HG03108 (cell line): ENCODE results near the gene RUNX2.

Experiments used
- ATAC-seq: cut with Tn5 transposase; IDR thresholded peaks from one replicate; pipeline ENCODE4 v1.9.1; 2021; ENCODE audit warnings: moderate library complexity; ENCODE audit not compliant: unreplicated experiment

The RUNX2 gene

DNA sequence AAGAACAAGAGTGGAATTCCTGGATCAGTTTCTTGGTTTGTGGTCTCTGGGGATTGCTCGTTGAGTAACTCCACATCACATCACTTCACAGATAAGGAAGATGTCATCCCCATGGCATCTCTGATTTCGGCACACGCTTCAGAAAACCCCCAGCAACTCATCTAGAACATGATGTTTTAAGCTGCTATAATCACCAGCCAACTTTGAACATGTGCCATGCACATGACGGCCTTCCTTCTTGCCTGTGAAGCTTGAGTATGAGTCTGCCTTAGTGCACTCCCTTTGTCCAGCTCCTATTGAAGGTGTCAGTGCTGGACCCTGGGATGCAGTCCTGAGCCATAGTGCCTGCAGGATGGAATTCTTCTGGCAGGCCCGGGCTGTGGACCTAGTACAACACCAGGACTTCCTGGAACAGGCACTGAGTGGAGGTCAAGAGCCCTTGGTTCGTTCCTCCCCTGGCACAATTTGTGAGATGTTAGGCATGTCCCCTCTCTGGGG, 281.1 kb downstream of the RUNX2 start:
- no peak for ATAC-seq

DNA sequence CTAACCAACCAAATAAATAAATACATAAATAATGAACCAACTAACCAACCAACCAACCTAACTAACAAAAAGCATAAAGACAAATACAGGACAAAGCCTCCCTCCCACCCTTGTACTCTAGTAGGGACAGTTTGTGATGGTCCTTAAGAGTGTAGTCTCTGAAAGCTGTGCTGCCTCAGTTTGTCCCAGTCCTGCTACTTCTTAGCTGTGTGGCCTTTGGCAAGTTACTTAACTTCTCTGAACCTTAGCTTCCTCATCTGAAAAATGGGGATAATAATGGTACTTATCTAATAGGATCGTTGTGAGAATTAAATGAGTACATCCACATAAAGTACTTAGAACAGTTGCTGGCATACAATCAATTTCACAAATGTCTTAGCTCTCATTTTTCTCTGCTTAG, 282.2 kb downstream of the RUNX2 start:
- no peak for ATAC-seq

DNA sequence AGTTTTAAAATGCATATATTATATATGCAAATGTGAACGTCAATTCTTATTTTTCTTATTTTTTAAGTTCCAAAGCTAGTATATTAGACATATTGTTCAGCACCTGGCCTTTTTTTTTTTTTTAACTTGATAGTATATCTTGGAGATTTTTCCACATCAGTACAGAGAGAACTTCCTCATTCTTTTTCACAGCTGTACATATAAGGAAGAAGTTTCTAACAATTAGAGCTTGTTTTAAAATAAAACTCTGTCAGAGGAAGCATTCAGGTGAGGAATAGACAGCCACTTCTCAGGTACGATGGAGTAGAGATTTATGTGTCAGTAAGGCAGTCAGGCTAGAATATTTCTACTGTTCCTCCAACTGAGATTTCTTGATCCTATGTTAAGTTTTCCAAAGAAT, 282.7 kb downstream of the RUNX2 start:
- ATAC-seq: no peak

DNA sequence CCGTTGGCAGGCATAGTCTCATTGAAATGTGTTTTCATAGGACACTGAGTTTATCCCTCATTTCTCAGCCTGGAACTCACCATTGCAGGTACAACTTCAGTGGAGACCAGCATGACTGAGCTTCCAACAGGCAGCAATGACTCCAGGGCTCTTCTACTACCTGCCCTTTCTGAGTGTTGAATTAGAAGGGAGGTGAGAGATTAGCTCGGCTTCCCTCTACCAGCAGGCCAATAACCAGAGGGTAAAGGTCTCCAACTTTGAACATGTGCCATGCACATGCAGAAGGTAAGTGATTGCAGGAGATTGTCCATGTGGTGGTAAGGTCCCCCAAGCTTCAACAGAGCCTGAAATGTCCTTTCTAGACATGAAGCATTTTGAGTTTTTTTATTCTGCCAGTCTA, 283.4 kb downstream of the RUNX2 start:
- no peak for ATAC-seq

DNA sequence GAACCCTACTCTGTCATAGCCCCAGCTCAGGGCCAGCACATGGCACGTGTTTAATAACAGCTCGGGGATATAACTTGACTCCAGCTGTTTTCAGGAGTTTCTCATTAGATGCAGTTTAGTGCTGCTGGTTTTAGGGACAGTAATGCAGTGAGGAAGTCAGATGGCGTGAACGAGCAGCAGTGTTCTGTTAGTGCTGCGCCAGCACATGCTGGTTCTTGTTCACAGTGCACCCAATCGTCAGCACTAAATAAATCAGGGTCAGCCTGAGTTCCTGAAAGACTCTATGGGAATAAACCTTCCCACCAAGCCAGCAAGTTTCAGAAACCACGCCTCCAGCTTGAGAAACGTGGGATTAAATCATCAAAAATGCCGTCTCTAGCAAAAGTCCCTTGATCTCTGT, 285.5 kb downstream of the RUNX2 start:
- no peak for ATAC-seq

DNA sequence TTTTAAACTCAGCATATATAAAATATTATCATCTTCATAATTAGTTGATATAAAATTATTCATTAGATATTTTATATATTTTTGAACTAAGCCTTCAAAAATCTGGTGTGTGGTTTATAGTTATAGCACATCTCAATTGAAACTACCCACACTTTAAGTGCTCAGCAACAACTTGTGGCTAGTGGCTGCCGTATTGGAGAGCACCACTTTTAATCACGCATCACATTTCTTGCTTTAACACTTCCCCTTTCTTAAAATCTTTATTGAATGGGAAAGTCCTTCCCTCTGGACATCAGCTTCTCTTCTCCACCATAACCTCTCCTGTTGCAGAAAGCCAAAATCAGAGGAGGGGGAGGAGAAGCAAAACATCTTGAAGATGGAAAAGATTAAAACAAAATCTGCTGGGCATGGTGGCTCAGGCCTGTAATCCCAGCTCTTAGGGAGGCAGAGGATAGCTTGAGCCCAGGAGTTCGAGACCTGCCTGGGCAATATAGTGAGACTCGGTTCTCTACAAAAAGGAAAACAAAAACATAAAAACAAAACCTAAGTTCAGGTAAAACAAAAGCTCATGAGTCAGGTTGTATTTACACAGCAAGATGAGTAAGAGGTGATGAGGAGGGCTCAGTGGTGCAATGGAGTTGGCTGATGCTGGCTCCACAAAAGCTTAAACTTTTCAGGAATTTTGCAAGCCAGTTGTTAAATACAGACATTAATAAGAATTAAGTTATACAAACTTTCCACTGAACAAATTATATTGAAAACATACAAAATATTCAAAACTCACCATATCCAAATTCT, 286.6 kb downstream of the RUNX2 start:
- ATAC-seq: no peak

DNA sequence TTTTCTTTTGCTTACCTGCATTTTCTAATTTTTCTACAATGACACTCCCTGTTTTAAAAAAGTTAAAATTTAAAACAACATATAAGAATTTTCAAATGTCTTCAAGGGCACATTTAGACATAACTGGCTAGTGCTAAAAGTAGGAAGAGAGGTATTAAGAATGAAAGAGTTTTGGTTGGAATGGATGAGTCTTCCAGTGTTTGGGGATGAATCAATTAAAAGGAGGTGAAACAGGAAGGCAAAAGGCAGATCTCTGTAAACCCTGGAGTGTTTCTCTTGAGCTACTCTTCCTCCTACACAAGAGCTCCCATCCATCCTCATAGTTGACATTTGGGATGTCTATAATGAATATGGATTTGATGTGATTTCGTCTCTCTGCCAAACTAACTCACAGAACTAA, 288.1 kb downstream of the RUNX2 start:
- ATAC-seq: no peak

DNA sequence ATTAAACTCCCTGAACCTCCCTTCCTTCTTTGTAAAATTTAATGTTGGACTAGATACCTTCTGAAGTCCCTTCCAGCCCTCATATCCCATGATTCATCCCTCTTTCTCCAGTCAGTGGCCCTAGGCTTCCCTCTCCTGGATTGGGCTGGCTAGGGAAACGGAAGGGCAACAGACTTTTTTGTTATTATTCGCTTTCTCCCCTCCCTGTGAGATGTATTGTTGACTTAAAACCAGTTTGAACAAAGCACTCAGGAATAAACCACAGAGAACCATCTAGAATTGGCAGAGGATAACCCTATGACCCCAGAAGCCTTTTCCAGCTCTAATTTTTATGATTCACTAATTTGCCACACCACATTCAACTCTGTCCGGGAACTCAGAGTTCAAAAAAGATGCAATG, 289.3 kb downstream of the RUNX2 start:
- no peak for ATAC-seq

DNA sequence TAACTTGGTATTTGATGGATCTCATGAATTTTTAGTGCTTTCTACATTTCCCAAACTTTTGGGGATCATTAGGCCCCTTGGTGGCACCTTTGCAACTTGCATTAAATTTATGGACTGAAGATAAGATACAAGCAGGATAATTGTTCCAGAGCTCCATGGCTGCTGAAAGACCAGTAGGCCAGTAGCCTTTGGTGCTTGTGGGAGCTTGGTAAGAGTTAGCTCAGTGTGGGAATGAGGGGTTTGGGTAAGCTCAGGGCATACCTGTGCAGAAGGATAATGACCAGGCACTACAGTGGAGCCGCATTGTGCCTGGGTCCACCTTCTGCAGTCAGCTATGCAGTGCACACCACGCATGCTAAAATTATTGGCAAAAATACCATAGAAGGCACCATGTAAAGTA, 290.1 kb downstream of the RUNX2 start:
- ATAC-seq: no peak

DNA sequence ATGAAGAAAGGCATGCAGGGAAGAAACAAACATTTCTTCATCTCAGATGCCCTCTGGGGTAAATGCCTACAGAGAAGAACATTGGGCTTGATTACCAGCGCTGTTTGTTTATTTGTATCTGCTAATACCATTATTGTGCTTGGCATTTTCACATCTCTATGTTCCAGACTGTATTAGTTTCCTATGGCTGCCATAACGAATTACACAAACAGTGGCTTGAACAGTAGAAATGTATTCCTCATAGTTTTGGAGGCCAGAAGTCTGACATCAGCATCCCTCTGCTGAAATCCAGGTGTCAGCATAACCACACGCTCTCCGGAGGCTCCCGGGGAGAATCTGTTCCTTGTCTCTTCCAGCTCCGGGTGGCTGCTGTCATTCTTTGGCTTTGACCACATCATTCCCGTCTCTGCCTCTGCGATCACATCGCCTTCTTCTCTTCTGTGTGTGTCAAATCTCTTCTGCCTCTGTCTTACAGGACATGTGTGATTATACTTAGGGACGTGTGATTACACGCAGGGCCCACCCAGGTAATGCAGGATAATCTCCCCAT, 291.2 kb downstream of the RUNX2 start:
- no peak for ATAC-seq

DNA sequence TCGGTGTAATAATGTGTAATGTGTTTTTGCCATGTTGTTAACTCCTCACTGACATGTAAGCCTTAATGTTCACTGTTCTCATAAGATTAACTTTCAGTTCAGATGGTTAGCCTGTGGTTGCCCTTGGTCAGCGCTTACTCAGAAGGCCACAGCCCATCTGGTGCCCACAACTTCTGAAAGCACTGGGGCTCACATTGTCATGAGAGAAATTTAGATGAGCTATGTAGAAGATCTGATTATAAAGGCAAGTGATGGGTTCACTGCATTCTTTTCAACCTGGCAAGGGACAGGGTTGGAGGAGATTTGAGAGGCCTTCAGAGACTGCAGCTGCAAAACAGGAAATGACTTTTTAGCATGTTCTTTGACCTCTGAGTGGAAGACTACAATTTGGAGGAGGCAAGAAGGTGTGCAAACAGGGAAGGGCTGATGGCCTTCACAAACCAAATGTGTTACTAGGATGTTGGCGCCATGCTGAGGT, 291.9 kb downstream of the RUNX2 start:
- ATAC-seq: no peak

DNA sequence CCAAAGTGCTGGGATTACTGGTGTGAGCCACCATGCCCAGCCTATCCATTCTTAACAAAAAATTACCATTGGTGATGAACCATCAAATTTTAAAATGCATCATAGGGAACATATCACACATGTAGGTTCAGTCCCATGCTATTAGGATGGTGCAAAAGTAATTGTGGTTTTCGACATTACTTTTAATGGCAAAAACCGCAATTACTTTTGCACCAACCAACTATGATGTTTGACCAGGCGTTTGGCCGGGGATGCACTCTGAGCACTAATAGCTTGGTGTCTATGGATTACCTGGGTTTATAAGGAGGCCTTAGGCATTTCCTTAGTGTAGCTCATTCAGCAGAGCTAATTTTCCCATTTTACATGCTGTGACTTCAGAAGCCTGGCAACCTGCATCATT, 296.1 kb downstream of the RUNX2 start:
- no peak for ATAC-seq

DNA sequence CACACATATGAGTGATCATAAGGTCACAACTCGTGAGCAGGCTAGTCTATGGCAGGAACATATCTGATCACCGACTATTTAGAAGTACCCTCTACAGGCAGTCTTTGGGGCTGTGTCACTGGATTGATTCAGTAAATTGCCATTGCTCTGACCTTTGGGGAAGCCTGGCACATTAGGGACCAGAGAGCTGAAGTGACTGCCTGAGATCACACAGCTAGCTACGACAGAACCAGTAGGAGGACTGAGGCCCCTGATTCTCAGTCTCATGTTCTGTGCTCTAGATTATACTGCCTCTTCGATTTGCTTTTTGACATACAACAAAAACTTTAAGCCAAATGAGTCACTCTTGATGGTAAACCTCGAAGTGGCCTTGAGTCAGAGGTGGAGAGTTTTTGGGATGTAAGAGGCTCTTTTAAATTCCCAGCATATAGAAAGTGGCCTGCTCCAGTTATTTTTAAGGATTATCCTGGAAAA, 297.1 kb downstream of the RUNX2 start:
- no peak for ATAC-seq

DNA sequence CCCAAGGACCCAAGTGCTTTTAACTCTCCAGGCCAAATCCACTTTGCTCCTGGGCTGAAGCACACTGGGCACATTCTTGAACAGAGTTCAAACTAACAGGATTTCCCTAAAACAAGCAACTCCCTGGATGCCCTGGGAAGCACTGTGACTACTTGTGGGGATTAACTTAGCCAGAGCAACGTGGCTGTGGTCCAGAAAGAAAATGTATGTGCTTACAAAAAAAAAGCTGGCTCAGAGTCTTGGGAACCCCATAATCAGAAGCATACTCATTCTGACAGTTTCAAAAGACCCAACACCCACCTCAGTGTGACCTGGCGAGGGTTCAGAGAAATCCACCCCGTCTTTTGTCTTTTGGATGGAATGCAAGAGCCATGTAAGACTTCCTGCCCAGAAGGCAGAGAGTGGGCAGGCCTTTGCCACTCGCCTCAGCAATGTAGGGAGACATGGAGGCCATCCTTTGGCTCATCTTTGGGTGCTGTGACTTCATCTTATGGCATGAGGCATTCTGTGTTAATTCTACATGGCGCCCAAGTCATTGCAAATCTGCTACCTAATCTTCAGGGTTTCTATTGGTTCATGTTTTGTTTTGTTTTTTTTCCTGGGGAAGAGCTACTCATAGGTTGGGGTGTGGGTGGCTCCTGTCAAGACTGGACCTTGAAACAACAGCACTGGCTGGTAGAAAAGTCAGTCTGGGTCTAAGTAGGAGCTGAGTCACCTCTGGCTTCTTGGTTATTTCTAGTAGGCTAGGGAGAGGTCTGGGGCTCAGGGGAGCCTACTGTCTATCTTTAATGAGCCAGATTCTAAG, 298.2 kb downstream of the RUNX2 start:
- no peak for ATAC-seq

DNA sequence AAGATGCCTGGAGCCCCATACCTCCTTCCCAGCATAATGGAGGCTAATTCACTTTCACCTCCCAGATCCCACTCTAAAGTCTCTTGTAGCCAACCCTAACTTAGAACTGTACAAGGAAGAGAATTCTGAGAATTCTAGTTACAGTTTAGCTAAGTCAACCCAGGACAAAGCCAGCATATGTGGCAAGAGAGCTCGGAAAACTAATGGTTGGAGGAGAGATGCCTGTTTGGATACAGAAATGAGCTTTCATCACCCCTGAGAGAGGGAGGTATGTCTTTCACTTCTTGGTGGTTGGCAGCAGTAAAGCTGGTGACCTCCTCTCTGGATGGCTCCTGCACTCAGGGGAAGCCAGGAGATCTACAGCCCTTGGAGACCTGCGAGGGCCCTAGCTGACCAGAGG, 302.2 kb downstream of the RUNX2 start:
- ATAC-seq: no peak

DNA sequence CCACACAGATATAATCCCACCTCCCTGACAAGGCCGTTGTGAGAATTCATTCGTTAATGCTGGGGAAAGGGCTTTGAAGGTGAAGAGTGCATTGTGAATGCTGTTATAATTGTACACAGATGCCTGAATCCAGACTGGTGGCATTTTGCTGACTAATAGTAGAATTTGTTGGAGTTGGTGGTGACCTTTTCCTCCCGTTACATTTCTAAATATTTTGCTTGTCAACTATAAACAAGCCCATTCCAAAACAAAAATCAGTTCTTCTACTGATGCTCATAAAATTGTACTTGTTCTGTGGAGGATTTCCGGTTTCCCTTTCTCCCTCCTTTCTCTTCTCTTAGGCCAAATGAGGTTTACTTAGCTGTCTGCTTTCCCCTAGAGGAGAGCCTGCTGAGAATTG, 302.7 kb downstream of the RUNX2 start:
- no peak for ATAC-seq

DNA sequence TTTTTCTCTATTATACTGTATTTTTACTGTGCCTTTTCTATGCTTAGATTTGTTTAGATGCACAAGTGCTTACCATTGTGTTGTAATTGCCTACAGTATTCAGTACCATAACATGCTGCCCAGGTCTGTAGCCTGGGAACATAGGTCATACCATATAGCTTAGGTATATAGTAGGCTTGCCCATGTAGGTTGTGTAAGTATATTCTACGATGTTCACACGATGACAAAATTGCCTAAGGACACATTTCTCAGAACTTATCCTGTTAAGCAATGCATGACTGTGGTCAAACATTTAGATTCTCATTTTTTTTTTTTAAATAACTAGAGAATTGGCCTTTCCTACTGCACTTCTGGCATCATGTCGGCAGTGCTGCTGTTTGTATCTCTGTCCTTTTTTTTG, 303.3 kb downstream of the RUNX2 start:
- no peak for ATAC-seq

DNA sequence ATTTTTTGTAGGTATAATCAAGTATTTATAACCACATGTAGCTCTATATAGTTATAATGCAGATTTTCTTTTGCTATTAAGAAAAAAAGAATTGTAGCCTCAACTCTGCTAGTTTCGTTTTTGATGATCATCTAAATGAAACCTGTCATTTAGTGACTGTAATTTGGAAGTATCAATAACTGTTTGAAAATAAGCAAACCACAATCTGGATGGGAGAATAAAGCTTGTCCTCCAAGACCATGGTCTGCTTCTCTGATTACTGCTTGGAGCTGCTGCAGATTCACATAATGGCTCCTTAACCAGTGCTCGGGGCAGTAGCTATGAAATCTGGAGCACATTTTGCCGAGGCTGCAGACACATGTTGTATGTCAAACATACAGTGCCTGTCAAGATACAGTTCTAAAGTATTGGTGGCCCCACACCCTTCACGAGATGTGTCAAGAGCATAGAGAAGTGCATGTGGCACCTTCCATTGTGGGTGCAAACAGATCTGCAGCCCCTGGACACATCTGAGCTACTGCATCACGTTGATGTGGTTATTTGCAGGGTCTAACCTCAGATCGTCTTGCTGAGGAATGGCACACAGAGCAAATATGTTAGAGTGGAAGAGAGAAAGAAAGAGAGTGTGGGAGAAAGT, 305.3 kb downstream of the RUNX2 start:
- ATAC-seq: no peak

DNA sequence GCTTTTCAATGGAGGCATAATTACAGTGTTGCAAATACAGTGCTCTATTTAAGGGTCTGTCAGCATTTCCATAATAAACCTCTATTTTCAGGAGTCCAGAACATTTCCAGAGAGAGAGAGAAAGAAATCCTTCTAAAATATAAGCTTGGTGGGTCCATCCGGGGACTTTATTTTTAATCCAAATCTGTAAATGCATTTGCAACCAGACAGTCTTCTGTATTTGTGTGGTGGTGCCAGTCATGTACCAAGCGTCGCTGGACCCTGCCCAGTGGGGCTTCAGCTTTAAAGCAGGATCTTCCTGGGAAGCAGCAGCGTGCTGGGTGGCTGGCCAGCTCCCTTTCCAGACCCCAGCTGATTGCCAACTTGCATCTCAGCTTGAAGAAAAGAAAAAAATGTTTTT, 306.1 kb downstream of the RUNX2 start:
- no peak for ATAC-seq

DNA sequence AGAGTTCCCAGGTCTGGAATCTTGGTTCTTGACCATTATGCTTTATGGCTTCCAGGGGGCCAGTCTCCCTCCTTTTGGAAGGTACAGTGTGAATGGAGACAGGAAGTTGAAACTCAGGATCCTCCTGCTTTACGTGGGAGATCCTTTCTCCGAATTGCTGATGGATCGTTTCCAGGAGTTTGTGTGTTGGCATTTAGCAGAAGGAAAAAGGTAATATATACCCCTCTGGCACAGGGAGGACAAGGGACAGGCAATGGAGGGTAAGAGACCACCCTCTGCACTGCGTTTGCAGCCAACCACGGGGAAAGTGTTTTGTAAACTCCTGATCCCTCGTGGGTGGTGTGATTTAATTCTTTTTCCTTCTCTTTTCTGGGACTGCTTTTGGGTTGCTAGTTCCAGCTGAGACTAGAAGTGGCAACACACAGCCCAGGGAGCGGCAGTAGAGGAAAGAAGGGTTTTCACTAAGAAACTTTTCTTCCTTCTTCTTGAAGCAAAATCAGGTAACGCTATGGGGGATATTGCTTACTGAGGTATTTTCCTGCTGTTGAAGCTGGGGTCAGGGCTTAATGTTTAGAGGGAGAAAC, 307.2 kb downstream of the RUNX2 start:
- ATAC-seq: no peak

DNA sequence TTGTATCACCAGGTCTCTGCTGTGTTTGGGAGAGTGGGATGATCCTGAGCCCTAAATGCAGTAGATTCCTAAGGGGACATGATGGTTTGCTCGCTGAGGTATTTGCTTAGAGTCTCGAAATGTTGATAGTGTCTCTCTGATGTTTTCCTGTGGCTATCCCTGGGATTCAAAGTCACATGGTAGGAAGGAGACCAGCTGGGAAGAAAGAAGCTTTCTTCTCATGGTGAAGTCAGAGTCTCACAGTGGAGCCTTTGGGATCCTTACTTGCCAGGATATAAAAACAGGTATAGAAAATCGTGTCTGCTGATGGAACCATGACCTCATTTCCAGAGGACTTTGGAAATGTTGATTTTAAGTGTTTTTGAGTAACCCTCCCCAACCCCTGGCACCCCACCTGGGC, 308.9 kb downstream of the RUNX2 start:
- ATAC-seq: no peak
